Measurements from ENCODE around the gene SLC2A6.

The SLC2A6 gene

DNA sequence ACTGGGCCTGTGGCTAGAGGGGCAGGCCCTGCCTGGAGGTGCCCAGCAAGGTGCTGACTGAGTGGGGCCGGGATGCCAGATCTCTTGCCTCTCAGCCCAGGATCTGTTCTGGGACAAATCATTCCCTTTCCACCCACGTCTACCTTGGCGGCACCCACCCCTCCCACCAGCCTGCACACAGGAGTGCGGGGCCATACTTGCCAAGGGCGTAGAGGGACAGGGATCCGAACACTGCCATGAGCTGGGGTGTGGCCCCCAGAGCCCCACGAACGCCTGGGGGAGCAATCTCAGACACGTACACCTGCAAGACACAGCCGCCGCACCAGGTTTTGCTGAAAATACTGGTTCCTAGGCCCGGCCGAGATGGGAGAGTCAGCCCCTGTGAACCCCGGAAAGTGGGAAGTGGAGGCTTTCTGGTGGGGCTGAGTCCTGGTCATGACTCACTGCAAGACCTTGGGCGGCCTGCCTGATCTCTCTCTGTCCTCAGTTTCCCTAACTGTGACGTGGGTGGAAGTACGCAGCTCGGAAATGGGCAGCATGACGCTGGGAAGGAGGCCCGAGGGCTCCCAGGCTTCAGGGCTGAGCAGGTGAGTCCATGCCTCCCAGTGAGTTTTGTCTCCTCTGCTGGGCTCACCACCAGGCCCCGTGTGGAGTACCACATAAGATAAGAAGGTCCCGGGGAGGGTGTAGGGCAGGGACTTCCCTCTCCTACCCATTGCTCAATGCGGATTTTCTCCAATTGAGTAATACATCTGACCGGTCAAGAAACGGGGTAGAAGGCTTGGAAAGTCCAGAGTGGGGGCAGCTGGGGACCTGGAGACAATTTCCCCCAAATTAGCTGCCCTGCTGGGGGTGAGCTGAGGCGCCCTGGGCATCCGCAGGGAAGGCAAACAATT is 2.6 kb downstream of the SLC2A6 start:
- DNase-seq: no peak

DNA sequence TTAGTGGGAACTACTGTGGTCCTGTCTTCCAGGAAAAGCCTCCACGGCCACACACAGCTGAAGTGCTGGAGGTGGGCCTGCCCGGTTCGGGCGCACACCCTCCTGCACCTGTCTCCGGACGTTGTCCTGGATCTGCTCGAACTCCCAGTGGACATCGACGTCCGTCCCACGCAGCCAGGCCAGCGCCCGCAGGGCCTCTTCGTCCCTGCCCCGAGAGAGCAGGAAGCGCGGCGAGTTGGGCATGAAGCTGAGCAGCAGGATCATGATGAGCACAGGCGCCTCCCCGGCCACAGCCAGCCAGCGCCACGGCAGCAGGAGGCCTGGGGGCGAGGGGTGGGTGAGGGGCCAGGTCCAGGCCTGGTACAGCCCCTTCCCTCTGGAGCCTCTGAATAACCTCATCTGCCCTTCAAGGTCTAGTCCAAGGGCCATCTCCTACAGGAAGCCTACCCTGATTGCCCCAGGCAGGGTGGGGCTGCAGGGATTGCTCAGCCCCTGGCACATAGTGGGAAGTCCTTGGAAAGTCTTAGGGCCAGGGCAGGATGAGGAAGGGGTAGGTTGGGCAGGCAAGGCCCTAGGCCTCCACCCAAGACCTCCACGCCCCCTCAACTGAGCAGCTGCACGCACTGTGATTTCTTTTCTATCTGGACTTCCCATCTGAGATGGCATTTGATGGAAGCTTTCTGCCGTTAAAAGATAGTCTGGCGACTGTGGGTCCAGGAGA is 3.4 kb downstream of the SLC2A6 start:
- no peak for DNase-seq

DNA sequence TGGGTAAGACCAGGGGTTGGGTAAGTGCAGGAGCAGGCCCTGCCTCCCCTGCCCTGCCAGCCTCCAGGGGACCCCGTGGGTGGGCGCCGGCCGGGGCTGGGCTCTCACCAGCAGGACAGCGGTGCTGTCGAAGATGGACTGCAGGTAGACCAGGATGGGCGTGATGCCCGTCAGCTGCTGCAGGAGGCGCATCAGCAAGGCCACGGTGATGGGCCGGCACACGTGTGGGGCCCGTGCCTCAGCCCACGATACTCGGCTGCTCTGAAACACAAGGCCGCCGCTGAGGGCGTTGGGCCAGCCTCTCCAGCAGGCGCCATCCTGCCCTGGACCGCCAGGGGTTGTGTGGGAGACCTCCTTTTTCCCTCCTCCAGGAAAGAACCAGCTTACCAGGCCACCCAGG is 4.0 kb downstream of the SLC2A6 start:
- no peak for DNase-seq

DNA sequence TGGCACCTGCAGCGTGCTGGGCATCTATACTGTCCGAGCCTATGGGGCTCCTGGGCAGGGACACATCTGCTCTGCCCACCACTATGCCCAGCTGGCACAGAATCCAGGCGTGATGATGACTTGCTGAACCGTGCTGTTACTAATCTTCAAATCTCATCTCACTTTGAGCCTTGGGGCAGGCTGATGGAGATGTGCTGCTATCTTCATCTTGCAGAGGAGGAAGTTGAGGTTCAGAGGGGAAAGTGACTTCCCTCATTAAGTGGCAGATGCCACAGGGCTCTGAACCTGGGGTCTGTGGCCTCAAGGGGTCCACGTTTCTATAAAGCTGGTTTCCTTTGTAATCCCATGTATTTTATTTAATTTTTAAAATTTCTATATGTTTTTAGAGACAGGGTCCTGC is 4.7 kb downstream of the SLC2A6 start:
- DNase-seq: no peak

DNA sequence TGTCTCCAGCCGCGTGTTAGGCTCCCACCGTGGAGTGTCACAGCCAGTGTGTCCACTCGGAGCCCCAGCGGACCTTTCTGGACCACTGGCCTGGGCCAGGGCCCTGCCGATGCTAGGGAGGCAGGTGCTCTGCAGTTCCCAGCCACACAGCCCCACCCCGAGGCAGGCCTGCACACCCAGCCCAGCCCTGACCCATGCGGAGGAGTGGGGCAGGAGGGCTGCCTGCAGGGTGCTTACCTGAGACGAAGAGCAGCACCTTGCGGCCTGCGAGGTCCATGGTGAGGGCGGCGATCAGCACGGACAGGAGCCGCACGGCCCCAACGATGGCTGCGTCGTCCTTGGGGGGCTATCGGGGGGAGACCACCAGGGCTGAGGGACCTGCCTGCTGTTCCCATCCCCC is 5.2 kb downstream of the SLC2A6 start:
- DNase-seq: no peak

DNA sequence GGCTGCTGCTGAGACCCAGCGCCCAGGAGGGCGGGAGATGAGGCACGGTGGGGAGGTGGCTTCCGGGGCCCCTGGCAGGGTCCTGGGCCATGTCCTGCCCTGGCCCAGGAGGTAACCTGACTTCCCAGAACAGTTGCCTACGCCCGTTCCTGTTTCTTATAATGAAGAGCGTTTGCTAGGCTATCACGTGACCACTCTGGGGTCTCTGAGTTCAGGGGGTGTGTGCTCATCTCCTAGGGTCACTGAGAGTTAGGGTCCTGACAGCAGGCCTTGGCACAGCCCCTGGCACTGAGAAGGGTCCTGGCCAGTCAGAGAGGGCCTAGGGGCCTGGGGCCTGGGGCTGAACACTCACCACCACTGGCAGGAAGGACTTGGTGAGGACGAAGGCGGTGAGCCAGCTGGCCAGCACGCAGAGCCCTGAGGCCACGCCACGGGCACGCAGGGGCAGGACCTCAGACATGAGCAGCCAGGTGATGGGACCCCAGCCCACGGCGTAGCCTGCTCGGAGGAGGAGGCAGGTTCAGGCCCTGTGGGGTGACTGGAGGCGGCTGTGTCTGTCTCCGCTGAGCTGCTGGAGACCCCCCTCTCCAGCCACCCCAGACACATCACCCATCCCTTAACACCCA is 6.0 kb downstream of the SLC2A6 start:
- DNase-seq: no peak

DNA sequence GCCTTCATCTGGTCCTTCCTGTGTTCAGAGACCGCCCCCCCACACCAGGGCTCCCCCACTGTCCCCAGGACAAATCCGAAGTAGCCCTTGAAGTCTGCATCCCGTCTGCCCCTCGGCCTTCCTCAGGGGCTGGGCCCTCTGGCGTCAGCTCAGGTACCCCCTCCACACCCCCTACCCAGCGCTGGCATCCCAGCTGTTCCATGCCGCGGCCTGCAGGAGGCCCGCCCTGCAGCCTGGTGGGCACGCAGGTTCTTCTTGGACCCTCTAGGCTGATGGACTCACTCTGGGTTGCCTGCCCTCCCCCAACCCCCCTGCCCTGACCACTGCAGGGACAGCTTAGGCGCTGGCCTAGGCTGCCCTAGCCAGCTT is 6.6 kb downstream of the SLC2A6 start:
- DNase-seq: no peak

DNA sequence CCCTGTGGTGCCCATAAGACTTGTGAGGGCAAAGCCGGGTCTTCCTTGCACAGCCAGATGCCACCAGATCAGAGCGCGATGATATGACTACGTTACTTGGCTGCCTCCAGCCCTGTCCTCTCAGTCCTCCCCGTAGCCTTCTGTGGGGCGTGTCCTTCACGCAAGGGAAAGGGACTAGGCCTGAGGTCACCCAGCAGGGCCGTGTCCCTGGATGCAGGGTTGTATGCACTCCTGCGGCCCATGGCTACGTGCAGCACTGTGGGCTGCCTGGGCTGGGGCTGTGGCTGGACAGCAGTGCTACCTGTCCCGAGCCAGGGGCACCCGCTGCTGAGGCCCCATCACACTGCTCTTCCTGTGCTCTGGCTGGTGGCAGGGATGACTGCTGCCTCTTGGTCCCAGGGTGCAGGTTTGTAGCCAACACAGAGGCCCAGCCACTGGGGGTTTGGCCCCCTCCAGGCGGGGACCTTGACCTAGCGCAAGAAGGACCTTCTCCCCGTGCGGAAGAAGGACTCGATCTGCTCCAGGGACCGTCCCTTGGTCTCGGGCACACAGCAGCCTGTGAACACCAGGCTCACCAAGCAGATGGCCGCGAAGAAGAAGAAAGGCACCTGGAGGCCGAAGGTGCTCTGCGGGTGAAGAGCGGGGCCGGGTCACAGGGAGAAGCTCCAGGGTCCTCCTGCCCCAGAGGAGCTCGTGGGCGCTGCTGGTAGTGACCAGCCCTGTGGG is 7.2 kb downstream of the SLC2A6 start:
- no peak for DNase-seq

DNA sequence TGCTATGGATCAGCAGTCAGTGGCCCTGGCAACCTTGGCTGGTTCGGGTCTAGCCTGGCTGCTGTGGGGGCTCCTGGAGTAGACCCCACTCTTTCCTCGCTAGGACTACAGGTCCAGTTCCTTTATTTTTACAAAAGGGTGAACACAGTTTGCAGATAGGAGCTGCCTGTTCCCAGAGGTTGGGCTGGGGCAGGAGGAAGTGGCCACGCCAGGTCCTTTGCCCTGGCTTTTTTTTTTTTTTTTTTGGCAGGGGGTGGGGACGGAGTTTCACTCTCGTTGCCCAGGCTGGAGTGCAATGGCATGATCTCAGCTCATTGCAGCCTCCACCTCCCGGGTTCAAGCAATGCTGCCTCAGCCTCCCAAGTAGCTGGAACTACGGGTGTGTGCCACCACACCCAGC is 7.9 kb downstream of the SLC2A6 start:
- no peak for DNase-seq

DNA sequence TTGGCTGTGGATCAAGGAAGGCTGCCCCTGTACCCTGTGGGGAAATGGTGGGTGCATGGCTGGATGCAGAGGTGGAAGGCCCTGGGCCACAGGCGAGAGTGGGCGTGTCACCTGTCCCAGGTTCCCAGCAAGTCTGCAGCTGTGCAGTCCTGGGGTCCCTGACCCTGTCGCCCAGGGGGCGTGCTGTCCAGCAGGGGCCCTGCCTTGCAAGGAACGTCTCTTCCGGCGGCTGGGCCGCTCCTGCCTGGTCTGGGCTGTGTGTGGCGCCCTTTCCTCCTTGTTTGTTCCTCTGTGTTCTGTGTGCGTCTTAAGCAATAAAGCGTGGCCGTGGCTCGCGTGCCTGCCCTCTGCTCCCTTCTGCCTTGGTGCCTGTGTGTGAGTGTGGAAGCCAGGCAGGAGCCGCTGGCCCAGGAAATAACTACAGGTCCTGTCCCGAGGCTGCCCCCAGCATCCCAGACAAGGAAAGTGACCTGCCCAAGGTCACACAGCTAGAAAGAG is 8.4 kb downstream of the SLC2A6 start:
- DNase-seq: no peak

DNA sequence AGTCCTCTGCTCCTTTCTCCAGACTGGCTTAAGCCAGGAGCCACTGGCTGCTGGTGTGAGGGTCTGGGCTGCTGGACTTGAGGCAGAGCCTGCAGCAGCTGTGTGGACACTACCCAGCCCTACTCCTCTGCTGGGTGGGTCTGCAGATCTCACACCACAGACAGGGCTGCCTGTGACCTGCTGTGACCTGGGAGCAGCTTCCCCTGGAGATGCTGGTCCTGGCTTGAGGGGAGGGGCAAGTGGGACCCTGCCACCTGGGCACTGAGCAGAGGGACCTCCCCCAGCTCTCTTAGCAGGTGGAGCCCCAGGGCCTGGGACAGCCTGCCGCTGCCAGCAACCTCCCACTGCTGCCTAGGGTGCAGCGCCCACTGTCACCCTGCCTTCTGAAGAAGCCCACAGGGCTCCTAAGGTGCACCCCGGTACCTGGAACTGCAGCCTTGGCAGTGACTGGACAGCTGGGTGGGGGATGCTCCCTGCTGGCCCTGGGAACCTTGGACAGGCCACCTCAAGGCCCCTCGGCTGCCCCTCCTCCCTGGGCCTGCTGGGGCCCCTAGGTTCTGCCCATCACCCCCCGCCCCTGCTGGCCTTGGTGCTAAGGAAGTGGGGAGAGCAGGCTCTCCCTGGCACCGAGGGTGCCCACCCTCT is 10.0 kb downstream of the SLC2A6 start:
- no peak for DNase-seq

DNA sequence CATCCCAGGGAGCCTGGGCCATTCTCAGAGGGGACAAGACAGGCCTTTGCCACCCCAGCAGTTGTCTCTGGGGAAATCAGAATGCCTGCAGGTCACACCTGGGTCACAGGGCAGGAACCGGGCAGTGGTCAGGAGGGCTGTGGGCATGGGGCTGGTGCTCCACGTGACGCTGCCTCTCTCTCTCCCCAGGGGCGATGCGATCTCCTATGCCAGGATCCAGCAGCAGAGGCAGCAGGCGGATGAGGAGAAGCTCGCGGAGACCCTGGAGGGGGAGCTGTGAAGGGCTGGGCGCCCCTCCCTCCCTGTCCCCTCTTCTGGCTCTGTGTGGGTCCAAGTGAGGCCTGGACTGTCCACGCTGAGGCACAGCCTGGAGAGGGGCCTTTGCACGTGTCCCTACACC is 10.5 kb downstream of the SLC2A6 start:
- no peak for DNase-seq

DNA sequence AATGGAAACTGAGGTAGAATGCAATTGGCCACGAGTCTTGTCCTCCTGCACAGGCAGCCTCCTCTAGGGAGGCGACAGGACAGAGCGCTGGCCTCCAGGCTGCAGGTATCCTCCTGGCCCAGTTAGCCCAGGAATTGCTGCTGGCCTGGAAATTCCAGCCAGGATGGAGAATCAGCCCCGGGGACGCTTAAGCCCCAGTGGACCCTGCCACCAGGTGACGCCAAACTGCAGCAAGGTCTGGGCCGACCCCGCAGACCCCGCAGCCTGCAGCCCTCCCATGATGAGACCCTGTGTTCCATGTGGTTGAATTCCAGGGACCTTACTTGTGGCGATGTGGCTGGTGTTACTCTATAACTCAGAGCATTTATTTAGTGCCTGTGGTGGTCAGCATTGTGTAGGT is 11.8 kb downstream of the SLC2A6 start:
- no peak for DNase-seq

DNA sequence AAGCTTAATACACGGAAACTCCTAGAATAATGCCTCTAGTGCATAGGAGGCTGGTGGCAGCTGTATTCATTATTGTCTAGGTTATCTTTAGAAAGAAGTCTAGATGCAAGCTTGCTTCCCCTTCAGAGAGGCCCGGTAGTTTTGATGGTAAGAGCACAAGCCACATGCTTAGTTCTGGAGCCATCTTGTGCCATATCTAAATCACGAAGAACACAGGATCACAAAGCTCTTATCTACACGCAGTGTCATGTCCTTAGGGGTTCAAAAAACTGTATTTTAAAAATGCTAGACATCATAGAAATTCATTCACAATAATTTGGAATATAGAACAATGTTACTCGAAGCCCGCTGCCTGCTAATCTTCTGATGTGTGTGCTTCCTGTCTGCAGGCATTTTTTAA is 12.9 kb downstream of the SLC2A6 start:
- no peak for DNase-seq

DNA sequence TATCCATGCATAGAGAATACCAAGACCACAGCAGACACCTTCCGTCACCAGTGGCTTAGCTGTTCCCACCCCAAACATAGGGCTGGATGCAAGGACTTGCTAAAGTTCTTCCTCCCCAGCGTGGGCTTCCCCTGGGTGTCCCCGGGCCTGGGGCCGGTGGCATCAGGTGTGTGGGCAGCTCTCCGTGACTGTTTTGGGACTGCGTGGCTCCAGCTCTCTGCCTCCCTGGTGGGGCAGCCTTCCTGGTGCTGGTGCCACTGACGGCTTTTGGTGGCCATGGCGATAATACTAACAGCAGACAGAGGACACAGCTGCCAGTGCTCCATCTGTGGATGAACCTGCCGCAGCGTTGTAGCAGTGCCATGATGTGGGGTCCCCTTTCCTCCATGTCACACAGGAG is 14.3 kb downstream of the SLC2A6 start:
- no peak for DNase-seq

DNA sequence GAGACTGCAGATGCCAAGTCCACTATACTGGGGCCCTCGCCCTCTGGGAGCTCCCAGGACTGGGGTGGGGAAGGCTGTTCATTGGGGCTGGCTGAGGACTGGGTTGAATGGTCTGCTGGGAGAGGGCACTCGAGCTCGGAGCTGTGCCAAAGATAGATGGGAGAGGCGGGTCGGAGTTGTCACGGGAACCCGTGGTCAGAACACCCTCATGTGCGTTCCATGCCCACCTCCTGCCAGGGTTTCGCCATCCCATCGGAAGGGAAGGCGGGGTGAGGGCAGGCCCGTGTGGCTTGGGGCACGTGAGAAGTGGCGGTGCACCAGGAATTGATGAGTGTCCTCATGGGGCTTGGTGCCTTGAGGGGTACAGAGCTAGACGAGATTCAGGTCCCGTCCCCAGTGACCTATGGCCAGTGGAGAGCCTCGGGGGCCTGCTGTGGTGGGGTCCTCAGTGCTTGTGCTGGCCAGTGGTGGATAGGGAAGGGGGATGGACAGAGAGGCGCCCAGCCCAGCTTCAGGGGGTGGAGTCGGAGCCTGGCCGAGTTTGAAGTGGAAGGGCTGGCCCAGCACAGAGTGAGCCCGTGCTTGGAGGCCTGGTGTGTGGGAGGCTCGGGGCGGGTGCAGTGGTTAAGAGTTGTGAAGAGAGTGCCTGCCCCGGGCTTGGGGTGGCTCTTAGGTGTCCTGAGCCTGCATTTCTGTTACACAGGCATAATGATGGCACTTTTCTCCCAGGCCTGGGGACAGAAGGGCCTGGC is 14.9 kb downstream of the SLC2A6 start:
- no peak for DNase-seq

DNA sequence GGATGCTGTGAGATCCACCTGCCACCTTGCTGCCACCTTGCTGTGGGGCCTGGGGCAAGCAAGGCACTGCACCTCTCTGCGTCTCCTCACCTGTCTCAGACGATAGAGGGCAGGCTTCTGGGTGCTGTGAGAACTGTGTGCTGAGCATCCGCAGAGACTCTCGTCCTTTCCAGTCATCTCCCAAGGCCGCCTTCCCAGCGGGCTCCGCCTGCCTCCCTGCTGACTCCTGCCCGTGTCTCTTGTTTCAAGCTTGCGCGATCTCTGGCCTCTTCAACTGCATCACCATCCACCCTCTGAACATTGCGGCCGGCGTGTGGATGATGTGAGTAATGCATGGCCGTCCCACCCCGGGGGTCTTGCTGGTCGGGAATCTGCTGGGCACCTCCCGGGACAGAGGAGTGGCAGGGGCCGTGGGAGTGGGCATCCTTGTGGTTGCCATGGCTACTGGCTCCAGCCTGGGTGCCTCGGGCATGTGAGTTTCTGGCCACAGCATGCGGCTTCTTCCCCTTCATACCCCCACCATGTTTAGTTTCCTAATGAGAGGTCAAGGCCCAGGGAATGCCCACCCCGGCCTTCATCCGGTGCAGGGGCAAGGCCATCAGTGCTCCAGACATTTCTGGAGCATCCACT is 15.6 kb downstream of the SLC2A6 start:
- DNase-seq: no peak

DNA sequence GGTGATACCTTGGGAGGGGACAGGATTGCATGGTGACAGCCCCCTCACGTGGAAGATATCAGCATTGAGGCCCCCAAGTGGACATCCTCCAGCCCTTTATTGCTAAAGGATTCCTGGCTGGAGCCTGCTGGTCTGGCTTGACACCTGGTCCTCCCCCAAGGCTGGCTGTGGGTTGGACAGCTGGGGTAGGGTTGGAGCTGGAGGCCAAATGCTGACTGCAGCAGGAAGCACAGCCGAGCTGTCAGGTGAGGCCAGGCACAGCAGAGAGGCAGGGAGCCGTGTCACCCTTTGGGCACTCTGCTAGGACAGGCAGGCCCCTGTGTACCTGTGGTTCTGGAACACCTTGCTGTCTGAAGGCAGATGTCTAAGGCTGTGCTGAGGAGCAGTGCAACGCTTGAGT is 16.9 kb downstream of the SLC2A6 start:
- DNase-seq: no peak

DNA sequence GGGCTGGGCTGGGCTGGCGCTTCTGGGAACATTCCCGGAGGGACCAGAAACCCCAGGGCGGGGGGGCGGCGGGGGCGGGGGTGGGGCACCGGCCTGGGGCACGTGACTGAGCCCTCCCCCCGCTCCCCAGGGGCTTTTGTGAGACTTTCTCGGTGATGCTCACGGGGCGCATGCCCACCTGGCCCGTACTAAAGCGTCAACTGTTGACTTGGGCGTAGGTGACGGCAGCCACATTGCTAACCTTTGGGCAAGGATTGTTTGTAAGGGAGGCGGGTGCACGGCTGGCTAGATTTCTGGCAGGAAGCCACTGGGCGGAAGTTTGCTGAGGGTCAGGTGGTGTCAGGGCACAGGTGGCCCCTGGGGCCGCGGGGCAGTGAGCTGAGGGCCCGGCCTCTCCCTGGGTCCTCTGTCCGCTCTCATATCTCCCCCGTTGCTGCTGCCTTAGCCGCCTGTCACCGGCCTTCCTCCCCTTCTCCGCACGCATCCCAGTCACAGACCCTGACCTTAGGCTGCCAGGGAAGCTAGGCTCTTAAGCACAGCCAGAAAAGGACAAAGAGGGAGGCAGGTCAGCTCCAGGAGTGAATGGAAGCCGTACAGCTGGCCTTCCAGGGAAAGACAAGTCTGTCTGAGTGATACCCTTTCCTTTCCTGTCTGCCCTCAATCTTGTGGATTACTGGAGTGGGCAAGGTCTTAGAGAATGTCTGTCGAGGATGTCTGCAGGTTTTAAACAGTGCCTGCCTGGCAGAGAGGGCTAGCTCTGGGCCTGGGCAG is 18.3 kb downstream of the SLC2A6 start:
- peak; percentile 17 to 47 for DNase-seq

All from NCI-H187 (cell line).